ENCODE results near the gene GPATCH8.

GPATCH8 gene

DNA sequence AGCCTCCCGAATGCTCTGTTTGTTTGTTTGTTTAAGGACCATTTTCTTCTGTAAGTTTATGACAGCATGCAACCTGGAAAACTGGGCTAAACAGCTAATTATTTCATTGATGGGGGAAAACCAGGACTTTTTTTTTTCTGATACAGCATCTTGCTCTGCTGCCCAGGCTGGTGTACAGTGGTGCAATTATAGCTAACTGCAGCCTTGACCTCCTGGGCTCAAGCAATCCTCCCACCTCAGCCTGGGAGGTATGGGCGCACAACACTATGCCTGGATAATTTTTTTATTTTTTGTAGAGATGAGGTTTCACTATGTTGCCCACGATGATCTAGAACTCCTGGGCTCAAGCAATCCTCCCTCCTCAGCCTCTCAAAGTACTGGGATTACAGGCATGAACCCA lies 37.3 kb downstream of the GPATCH8 start:
- in situ Hi-C loops (cut with MboI; ENCODE audit: low sequenced_read_pairs): no loop called here

DNA sequence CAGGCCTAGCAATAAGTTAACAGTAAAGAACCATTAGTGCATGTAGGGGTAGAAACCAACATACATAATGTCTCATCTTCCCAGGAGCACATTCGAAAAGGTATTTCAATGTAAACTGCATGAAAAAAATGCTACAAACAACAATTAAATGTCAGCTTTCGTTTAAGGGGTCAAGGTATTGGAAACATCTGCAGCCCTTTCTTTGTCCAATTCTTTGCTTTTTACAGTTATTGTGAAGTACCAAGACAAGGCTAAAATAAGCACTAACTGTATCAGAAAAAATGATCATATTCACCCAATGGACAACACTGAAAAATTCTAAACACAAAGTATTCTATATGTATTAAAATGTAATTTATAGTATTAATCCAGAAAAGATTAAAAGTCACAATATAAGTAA lies 37.9 kb downstream of the GPATCH8 start:
- in situ Hi-C loops (cut with MboI; ENCODE audit: low sequenced_read_pairs): no loop called here

DNA sequence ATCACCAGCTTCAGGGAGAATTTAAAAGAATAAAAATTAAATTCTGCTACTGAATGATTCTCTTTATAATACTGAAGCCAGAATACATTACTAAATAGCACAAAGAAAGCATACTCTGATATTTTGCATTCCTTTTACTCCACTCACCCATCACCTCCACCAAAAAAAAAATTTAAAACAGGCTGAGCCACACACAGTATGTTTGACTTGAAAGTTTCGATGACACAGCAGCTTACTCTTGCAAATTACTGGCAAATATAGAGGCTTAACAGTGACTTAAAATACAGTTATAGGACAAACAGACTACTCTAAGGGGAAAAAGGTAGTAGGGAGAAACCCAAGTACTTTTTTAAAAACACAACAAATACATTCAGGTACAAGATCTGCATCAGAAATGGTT lies 39.2 kb downstream of the GPATCH8 start:
- in situ Hi-C loops (cut with MboI; ENCODE audit: low sequenced_read_pairs): no loop called here

DNA sequence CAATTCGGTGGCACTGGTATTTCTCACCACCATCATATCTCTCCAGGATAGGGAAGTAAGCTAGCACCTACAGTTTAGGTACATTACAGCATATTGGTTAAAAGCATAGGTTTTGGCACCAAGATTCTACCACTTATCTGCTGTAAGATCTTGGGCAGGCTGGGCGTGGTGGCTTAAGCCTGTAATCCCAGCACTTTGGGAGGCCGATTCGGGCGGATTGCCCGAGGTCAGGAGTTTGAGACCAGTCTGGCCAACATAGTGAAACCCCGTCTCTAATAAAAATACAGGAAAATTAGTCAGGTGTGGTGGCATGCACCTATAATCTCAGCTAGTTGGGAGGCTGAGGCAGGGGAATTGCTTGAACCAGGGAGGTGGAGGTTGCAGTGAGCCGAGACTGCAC lies 51.4 kb downstream of the GPATCH8 start:
- in situ Hi-C loops (cut with MboI; ENCODE audit: low sequenced_read_pairs): no loop called here

DNA sequence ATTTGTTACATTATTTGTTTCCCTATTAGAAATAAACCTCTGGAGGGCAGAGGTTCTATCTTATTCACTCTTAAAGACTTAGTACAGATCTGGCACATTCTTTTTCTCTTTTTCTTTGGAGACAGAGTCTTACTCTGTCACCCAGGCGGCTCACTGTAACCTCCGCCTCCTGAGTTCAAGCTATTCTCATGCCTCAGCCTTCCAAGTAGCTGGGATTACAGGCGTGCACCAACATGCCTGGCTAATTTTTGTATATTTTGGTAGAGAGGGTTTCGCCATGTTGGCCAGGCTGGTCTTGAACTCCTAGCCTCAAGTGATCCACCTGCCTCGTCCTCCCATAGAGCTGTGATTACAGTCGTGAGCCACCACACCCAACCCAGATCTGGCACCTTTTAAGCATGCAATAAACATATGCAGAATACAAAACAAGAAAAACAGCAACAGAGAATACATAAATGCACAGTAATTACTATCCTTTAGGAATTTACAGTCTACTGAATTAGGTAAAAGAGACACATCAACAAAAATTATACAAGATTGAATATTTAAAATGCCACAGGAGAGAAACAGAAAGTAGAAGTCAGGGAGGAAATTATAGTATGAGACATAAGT lies 52.1 kb downstream of the GPATCH8 start:
- in situ Hi-C loops (cut with MboI; ENCODE audit: low sequenced_read_pairs): no loop called here

DNA sequence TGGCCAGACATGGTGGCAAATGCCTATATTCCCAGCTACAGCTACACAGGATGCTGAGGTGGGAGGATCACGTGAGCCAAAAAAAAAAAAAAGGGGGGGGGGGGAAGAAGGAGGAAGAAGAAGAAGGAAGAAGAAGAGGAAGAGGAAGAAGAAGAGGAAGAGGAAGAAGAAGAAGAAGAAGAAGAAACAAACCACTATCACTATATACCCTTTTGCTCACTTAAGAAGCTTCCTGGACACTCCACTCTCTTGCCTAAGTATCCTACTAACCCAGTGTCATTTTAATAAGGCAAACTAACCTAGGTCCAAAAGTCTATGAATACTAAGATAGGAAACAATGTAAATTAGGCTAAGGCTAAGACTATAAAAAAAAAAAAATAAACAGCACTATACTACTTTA lies 54.8 kb downstream of the GPATCH8 start:
- in situ Hi-C loops (cut with MboI; ENCODE audit: low sequenced_read_pairs): no loop called here

DNA sequence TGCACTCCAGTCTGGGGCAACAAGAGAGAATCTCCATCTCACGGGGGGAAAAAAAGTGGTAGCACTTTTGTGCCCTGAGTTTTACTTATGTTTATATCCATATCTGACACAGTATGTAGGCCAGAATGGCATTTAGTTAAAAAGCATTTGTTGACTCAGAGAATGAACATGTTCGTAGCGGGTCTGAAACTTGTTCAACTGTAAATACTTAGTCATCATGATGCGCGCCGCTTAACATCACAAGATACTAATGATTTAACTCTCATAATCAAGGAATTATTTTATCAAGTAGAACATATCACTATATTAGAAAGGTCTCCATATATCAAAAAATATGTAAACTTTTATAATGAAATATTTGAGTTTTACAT lies 58.5 kb downstream of the GPATCH8 start:
- in situ Hi-C loops (cut with MboI; ENCODE audit: low sequenced_read_pairs): no loop called here

DNA sequence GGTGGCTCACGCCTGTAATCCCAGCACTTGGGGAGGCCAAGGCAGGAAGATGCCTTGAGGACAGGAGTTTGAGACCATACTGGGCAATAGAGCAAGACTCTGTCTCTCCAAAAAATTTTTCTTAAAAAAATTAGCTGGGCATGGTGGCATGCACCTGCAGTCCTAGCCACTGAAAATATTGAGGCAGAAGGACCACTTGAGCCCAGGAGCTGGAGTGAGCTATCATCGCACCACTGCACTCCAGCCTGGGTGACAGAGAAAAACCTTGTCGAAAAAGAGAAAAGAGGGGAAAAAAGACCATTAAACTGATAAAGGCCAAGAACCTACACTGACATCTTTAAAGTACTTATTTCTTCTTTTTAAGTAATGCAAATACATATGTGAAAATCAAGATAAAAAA lies 60.4 kb downstream of the GPATCH8 start:
- in situ Hi-C loops (cut with MboI; ENCODE audit: low sequenced_read_pairs): no loop called here

DNA sequence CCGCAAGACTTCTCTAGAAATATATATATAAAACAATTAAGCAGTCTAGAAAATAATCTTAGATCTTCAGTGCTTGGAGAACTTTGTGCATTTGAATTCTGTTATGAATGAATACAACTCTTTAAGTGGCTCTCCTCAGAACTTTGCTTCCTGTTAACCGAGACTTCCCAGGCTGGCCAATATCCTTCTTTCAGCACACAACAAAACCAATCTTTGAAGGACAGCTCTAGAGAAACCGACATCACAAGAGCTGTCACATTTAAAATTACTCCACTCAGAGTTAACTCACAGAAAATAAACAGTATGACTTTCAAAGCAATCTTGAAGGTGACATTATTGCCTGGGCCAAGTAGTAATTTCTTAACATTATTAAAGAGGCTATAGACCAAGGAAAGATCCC lies 64.0 kb downstream of the GPATCH8 start:
- in situ Hi-C loops (cut with MboI; ENCODE audit: low sequenced_read_pairs): no loop called here

DNA sequence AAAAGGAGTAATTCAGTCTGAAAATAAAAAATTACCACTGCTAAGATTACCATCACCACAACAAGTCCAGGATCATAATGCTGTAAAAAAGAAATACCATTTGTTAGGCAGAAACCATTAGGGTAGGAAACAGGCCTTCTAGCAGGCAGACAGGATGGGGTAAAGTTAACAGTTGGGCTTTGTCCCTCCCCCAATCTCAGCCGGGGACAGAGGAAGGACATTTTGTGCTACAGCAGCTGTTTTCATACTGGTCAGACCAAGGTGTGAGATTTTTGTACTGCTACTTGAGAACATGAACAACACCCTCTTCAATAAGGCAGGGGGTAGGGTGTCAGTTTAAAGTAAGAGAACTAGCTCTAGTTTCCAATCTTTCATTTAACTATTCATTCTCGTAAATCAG lies 64.6 kb downstream of the GPATCH8 start:
- in situ Hi-C loops (cut with MboI; ENCODE audit: low sequenced_read_pairs): no loop called here

DNA sequence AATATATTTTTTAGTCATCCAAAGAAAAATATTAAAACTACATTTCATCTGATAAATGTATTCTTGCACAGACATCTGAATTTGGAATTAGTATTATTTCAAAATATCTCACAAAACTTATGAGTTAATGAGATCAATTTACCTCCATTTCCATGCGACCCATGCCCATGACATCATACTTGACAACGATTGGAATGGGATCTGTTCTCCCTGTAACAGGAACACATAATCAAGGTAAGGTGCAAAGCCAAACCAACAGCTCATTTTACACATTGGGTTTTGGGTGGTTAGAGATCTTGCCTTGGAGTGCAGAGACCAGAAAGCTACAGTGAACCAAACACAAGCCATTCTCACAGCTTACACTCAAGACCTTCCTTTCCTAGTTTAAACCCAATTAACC lies 66.9 kb downstream of the GPATCH8 start:
- in situ Hi-C loops (cut with MboI; ENCODE audit: low sequenced_read_pairs): no loop called here

DNA sequence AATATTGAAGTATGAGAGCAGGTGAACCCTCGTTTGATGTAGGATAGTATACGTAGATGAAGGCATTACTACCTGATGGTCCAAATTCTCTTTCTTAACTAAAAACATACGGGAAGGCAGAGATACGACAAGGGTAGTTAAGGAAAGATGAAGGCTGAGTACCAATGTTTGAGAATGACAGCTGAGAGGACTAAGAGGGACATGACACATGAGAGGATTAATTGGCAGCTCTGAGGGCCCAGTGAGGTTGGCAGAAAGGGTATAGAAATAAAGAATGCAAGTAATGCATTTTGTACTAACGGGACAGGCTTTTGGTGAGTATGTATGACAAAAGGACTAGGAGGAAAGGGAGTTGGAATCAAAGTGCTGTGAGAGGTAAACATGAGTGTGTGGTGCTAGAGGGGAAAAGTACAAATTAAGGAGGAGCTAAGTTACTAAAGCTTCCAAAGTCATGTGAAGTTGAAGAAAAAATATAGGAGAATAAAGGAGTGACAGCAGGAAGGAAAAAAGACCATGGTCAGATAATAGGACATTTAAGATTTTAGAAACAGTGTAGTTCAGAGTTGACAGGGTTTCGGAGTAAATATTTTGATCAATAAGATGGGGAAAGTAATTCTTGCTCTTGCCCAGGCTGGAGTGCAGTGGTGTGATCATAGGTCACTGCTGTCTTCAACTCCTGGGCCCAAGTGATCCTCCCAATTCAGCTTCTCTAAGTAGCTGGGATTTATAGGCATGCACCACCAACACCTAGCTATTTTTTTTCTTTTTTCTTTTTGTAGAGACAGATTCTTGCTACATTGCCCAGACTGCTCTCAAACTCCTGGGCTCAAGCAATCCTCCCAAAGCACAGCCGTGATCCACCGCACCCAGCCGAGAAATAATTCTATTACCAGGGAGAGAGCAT lies 70.7 kb downstream of the GPATCH8 start:
- in situ Hi-C loops (cut with MboI; ENCODE audit: low sequenced_read_pairs): no loop called here

DNA sequence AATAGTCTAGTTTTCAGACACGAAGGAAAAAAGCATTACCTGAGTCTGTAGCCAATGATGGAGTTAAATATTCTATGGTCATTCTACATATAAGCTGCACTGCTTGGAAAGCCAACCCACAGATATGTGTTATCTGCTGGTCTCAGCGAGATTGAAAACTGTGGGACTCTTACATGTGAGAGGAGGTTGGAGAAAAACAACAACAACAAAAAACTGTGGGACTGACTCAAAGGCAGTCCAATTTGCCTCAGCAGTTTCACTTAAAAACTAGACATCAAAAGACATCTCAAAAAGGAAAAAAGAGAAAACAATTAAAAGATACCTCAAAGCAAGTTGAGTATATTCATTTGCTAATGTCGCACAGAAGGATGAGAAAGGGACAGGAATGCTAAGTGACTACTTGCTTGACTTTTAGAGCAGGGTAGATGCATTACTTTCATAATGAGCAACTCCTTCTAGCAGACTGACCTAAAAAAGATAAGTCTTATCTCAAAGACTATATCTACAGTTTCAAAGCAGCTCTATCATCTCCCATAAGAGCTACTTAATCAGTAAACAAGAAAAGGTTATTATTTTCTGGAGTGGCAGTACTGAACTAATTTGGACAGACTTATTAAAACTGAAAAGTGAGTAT lies 78.3 kb downstream of the GPATCH8 start:
- in situ Hi-C loops (cut with MboI; ENCODE audit: low sequenced_read_pairs): no loop called here

DNA sequence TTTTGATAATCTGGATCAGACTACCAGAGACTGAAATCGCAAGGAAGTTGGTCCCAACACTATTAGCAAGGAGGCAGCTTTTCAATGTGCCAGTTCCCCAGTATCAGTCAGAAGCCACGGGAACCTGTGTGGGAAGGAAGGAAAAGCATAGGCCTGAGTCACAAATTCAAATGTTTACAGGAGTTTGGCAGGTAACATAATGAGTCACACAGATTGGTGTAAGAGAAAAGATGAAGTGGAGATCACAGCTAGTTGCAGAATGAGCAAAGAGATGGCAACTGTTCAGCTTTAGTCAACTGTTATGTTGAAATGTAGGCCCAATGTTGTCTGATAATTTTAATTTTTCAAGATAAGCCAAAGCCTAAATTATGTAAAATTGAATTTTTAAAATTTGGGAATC lies 85.7 kb downstream of the GPATCH8 start:
- in situ Hi-C loops (cut with MboI; ENCODE audit: low sequenced_read_pairs): no loop called here

DNA sequence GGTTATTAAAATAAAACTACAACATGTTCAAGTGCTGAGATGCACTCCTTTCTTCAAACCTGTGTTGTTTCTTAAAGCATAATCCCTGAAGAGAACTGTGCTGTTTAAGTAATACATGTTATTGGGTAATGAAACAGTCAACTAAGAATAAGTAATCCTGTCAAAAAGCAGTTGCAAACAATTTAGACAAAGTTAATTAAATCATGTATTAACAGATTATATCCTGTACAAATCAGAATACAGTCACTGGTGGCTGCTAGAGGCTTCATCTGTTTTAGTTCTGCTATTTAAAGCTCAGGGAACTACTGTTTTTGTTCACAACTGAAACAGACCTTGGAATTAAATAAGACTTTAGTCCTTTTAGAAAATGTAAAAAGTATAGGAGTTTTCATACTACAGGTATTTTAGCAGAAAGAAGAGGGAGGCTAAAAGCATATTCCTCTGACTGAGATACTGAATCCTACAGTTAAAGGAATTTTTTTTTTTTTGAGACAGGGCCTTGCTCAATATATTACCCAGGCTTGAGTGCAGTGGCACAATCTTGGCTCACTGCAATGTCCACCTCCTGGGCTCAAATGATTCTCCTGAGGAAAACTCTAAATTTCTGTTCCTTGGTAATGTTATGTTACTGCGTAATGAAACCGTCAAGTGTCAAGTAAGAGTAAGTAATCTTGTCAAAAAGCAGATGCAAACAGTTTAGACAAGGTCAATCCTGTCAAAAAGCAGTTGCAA lies 86.5 kb downstream of the GPATCH8 start:
- in situ Hi-C loops (cut with MboI; ENCODE audit: low sequenced_read_pairs): no loop called here

DNA sequence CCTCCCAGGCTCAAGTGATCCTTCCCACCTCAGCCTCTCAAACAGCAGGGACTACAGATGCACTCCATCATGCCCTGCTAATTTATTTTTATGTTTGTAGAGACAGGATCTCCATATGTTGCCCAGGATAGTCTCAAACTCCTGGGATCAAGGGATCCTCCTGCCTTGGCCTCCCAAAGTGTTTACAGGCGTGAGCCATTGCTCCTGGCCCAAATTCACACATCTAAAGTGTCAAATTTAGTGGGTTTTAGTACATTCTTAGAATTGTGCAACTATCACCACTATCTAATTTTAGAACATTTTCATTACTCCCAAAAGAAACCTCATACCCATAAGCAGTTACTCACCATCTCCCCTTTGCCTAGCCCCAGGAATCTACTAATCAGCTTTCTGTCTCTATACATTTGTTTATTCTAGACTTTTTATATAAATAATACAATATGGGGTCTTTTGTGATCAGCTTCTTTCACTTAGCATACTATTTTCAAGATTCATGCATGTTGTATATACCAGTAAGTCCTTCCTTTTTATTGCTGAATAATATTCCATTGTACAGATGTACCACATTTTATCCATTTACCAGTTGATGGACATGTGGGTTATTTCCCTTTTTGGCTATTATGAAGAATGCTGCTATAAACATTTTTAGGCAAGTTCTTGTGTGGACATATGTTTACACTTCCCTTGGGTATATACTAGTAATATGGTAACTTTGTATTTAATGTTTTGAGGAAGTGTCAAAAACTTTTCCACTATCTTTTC lies 88.6 kb downstream of the GPATCH8 start:
- in situ Hi-C loops (cut with MboI; ENCODE audit: low sequenced_read_pairs): no loop called here

DNA sequence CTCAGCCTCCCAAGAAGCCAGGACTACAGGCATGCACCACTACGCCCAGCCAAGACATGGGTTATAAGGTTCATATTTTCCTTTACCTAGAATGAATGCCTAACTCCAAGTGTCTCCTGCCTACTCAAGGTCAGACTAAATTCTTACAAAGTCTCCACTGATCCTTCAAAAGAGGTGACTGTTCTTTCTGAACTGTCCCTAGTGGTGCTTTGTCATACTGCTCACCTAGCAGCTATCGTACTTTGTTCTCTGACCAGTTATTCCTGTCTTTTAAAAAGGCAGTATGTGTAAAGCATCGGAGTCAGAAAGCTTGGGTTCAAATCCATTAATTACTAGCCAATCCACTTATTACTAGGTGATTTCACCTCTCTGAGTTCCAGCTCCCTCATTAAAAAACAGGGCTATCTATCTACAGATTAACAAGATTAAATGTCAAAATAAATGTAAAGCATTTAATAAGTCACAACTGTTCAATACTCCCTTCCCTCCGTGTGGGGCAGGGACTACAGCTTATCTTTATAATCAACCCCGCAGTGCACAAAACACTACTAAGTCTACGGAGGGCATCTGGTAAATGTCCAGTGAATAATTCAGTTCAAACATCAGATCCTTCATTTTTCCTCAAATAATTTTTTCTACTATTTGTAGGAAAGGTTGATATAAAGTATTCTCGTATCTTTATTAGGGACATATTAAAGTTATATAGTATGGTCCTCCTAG lies 93.7 kb downstream of the GPATCH8 start:
- in situ Hi-C loops (cut with MboI; ENCODE audit: low sequenced_read_pairs): no loop called here

DNA sequence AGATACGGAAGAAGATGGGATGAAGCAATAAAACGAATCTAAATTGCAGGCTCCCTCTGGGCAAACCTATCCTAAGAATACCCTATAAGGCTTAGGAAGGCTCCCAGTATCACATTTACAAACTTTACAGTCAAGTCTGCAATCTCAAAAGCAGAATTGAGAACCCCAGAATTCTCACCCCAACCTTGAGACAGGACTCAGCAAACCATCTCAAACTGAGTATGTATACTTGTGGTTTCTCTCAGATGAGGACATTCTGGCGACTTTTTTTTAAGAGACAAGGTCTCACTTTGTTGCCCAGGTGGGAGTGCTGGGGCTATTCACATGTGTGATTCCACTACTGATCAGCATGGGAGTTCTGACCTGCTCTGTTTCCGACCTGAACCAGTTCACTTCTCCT lies 94.4 kb downstream of the GPATCH8 start:
- in situ Hi-C loops (cut with MboI; ENCODE audit: low sequenced_read_pairs): no loop called here

DNA sequence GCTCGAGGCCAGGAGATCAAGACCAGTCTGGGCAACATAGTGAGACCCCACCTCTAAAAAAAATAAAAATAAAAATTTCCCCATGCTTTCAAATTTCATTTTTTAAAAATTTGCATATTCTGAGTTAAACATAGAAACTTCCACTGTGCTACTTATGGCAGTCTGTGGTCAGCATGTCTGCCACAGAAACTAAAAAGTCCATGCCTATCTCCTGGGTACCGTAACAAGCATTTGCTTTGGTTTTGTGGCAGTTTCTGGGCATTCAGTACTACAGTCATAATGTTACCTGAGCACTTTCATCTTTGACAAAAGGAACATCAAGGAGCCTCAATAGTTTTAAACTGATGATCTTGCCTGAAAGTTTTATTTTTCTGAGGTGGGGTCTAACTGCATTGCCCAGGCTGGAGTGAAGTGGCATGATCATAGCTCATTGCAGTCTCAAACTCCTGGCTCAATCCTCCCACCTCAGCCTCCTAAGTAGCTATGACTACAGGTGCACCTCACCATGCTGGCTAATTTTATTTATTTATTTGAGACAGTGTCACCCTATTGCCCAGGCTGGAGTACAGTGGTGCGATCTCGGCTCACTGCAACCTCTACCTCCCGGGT lies 100.5 kb downstream of the GPATCH8 start:
- in situ Hi-C loops (cut with MboI; ENCODE audit: low sequenced_read_pairs): no loop called here
